Neural cell (in vitro differentiated cells): ENCODE results near the gene RFTN1. TPM values are rescaled to one million over a fixed set of nuclear protein-coding genes. Genes with fewer than 3 reads are reported as not detected.

Experiments
- H2AFZ ChIP-seq: fragments of 200-600, 300-800 bp; sonication (generic), shearing (Covaris generic); 2 replicates; pipeline ENCODE4 v1.6.0; 2014; ENCODE audit warnings: low read depth, mild to moderate bottlenecking, antibody characterized with exemption, low read length, moderate library complexity
- H3F3A ChIP-seq: fragments of 200-600 bp; shearing (Covaris generic); 2 replicates; pipeline ENCODE4 v1.6.1; 2016; ENCODE audit warnings: mild to moderate bottlenecking, moderate library complexity, mixed read lengths, antibody characterized with exemption, low read length; ENCODE audit not compliant: insufficient read depth, poor library complexity, severe bottlenecking
- H3K27ac ChIP-seq: fragments of 200-600, 300-800 bp; sonication (generic), shearing (Covaris generic); 2 replicates; pipeline ENCODE4 v1.5.1; 2014; ENCODE audit warnings: mild to moderate bottlenecking, low read length, moderate library complexity
- H3K27me3 ChIP-seq: fragments of 300-800, 200-600 bp; sonication (generic), shearing (Covaris generic); 2 replicates; pipeline ENCODE4 v1.6.0; 2014; ENCODE audit warnings: mild to moderate bottlenecking, low read depth, low read length, moderate library complexity; ENCODE audit not compliant: insufficient read depth
- H3K36me3 ChIP-seq: fragments of 300-800, 200-600 bp; sonication (generic), shearing (Covaris generic); 2 replicates; pipeline ENCODE4 v1.5.1; 2014; ENCODE audit warnings: mild to moderate bottlenecking, antibody characterized with exemption, low read length, moderate library complexity; ENCODE audit not compliant: insufficient read depth
- H3K4me2 ChIP-seq: fragments of 300-800, 200-600 bp; sonication (generic), shearing (Covaris generic); 2 replicates; pipeline ENCODE4 v1.6.0; 2014; ENCODE audit warnings: mild to moderate bottlenecking, low read length
- H3K4me3 ChIP-seq: fragments of 300-800, 200-600 bp; sonication (generic), shearing (Covaris generic); 2 replicates; pipeline ENCODE4 v1.5.1; 2014; ENCODE audit warnings: mild to moderate bottlenecking, low read length, moderate library complexity
- H3K79me2 ChIP-seq: fragments of 200-600 bp; shearing (Covaris generic); replicated peaks from 2 replicates; pipeline ENCODE4 v1.6.0; 2014; ENCODE audit warnings: mild to moderate bottlenecking, low read length, moderate library complexity; ENCODE audit not compliant: insufficient read depth
- H3K9ac ChIP-seq: fragments of 300-800, 200-600 bp; sonication (generic), shearing (Covaris generic); 2 replicates; pipeline ENCODE4 v1.6.1; 2016; ENCODE audit warnings: mild to moderate bottlenecking, low read length, mixed read lengths
- H3K9me2 ChIP-seq: fragments of 200-600 bp; shearing (Covaris generic); 2 replicates; pipeline ENCODE4 v1.6.1; 2016; ENCODE audit warnings: mild to moderate bottlenecking, low read length, mixed read lengths; ENCODE audit not compliant: insufficient read depth
- H3K9me3 ChIP-seq: fragments of 200-600, 300-800 bp; sonication (generic), shearing (Covaris generic); 2 replicates; pipeline ENCODE4 v1.6.1; 2016; ENCODE audit warnings: mild to moderate bottlenecking, mixed run types, low read length, moderate library complexity, mixed read lengths
- H4K20me1 ChIP-seq: fragments of 200-600 bp; shearing (Covaris generic); 2 replicates; pipeline ENCODE4 v1.6.1; 2016; ENCODE audit warnings: mild to moderate bottlenecking, mixed run types; ENCODE audit not compliant: insufficient read depth
- CTCF ChIP-seq: fragments of 450-650 bp; IDR thresholded peaks from 2 replicates; pipeline ENCODE4 v1.5.1; 2014; ENCODE audit warnings: antibody characterized with exemption, mild to moderate bottlenecking, moderate library complexity; ENCODE audit not compliant: poor library complexity, severe bottlenecking
- REST ChIP-seq: IDR thresholded peaks from 2 replicates; pipeline ENCODE4 v1.6.1; 2012; ENCODE audit warnings: borderline replicate concordance
- SMC3 ChIP-seq: fragments of 450-650 bp; conservative IDR thresholded peaks from 2 replicates; pipeline ENCODE4 v1.6.1; 2014; ENCODE audit warnings: antibody characterized with exemption, mild to moderate bottlenecking, moderate library complexity; ENCODE audit not compliant: poor library complexity
- TAF1 ChIP-seq: IDR thresholded peaks from 2 replicates; pipeline ENCODE4 v1.6.1; 2012; ENCODE audit warnings: low read depth
- polyA plus RNA-seq: library from polyadenylated mRNA; depleted of rRNA; stranded (reverse); fragments of >200 nt; gene quantifications from 2 replicates; pipeline ENCODE4 v1.2.3, GENCODE V29; 2014

The RFTN1 gene
- polyA plus RNA-seq, 1 donor from 2014 or later, result 36.8 TPM

GRCh38 chr3:16359331-16359730, 154.2 kb downstream of the RFTN1 start:
- H2AFZ ChIP-seq, result no peak overlapping the region
- no peaks in the 10 kb centered on the region for H3K36me3 ChIP-seq
- H4K20me1 ChIP-seq, result no peaks in the 10 kb centered on the region
- H3K27ac ChIP-seq, result no peak overlapping the region
- no peaks in the 10 kb centered on the region for H3K9me2 ChIP-seq
- no peak overlapping the region for H3K4me2 ChIP-seq
- no peak overlapping the region for H3K4me3 ChIP-seq
- TF ChIP-seq CTCF (no peak), SMC3 (no peak), REST (no peak)
- H3K9ac ChIP-seq, result no peak overlapping the region
- H3K27me3 ChIP-seq, result no peaks in the 10 kb centered on the region
- no peaks in the 10 kb centered on the region for H3K79me2 ChIP-seq
- H3F3A ChIP-seq, result no peaks in the 10 kb centered on the region
- no peaks in the 10 kb centered on the region for H3K9me3 ChIP-seq

DNA sequence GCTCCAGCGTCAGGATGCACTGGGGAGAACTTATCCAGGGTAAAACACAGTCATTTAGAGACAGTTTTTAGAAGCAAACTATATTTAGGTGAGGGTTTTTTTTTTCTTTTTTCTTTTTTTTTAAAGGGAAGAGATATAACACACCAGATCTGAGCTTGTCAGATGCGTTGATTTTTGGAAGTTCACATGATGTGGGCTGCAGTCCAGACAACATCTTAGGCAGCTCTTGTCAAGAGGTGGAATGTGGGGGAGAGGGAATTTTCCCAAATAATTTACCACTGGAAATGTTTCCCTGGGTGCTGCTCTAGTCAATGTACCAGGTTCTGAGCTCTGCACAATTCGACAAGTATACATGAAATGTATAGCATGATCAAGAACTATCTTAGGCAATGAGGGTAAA, 155.2 kb downstream of the RFTN1 start:
- Histone ChIP-seq H3K9me3 (no peaks in the 10 kb centered on the region), H3K27ac (no peak overlapping the region), H3F3A (no peaks in the 10 kb centered on the region), H3K79me2 (no peaks in the 10 kb centered on the region), H3K9me2 (no peaks in the 10 kb centered on the region), H3K4me3 (no peak overlapping the region), H2AFZ (no peak overlapping the region), H4K20me1 (no peaks in the 10 kb centered on the region), H3K36me3 (no peaks in the 10 kb centered on the region), H3K9ac (no peak overlapping the region), H3K27me3 (no peaks in the 10 kb centered on the region), H3K4me2 (no peak overlapping the region)
- TF ChIP-seq TAF1 (no peak), REST (no peak)
